H9 (cell line): ENCODE data around the gene CLOCK. TPM values are rescaled to one million over a fixed set of nuclear protein-coding genes. Genes with fewer than 3 reads are reported as not detected.
A peak's percentile ranks its signal among the peaks of the same experiment; 100 is the strongest.

Experiments used
- DNase-seq: peaks from one replicate; pipeline ENCODE4 v3.0.0-alpha.2; 2017
- H2AFZ ChIP-seq: one replicate; pipeline ENCODE4 v1.6.1; 2013; ENCODE audit warnings: mild to moderate bottlenecking, low read length, control low read depth, moderate library complexity
- H2AK5ac ChIP-seq: 2 replicates; pipeline ENCODE4 v1.6.1; 2013; ENCODE audit warnings: low read length, control low read depth, mixed read lengths; ENCODE audit not compliant: insufficient read length
- H2BK120ac ChIP-seq: one replicate; pipeline ENCODE4 v1.6.1; 2013; ENCODE audit warnings: low read depth, mild to moderate bottlenecking, low read length, control low read depth, inconsistent platforms; ENCODE audit not compliant: poor library complexity, severe bottlenecking
- H2BK12ac ChIP-seq: 2 replicates; pipeline ENCODE4 v1.6.1; 2013; ENCODE audit warnings: low read length, control low read depth, mixed read lengths, low read depth; ENCODE audit not compliant: insufficient read length
- H2BK15ac ChIP-seq: 2 replicates; pipeline ENCODE4 v1.6.1; 2013; ENCODE audit warnings: low read depth, low read length, control low read depth
- H2BK20ac ChIP-seq: one replicate; pipeline ENCODE4 v1.6.1; 2013; ENCODE audit warnings: low read depth, mild to moderate bottlenecking, low read length, control low read depth, inconsistent platforms; ENCODE audit not compliant: poor library complexity, severe bottlenecking
- H2BK5ac ChIP-seq: 2 replicates; pipeline ENCODE4 v1.6.1; 2013; ENCODE audit warnings: low read length, control low read depth, mixed read lengths; ENCODE audit not compliant: insufficient read length
- H3K14ac ChIP-seq: 2 replicates; pipeline ENCODE4 v1.6.1; 2013; ENCODE audit warnings: low read length, control low read depth; ENCODE audit not compliant: insufficient read depth
- H3K18ac ChIP-seq: 2 replicates; pipeline ENCODE4 v1.6.1; 2013; ENCODE audit warnings: low read depth, mild to moderate bottlenecking, mixed read lengths, low read length, control low read depth; ENCODE audit not compliant: insufficient read length
- H3K23ac ChIP-seq: 2 replicates; pipeline ENCODE4 v1.6.1; 2013; ENCODE audit warnings: low read length, control low read depth, mixed read lengths, low read depth; ENCODE audit not compliant: insufficient read length
- H3K23me2 ChIP-seq: 2 replicates; pipeline ENCODE4 v1.6.1; 2013; ENCODE audit warnings: low read depth, mild to moderate bottlenecking, mixed read lengths, low read length, control low read depth; ENCODE audit not compliant: insufficient read length, poor library complexity, severe bottlenecking
- H3K27ac ChIP-seq: 2 replicates; pipeline ENCODE4 v1.5.1; 2013; ENCODE audit warnings: low read length, control low read depth, mixed read lengths, low read depth; ENCODE audit not compliant: insufficient read length
- H3K27me3 ChIP-seq: 2 replicates; pipeline ENCODE4 v1.6.1; 2013; ENCODE audit warnings: low read length, control low read depth, inconsistent platforms; ENCODE audit not compliant: insufficient read depth
- H3K4ac ChIP-seq: 2 replicates; pipeline ENCODE4 v1.6.1; 2013; ENCODE audit warnings: low read depth, mild to moderate bottlenecking, control low read depth, inconsistent platforms, low read length, moderate library complexity
- H3K4me1 ChIP-seq: 2 replicates; pipeline ENCODE4 v1.6.1; 2013; ENCODE audit warnings: low read length, control low read depth, inconsistent platforms; ENCODE audit not compliant: insufficient read depth
- H3K4me2 ChIP-seq: 2 replicates; pipeline ENCODE4 v1.6.1; 2013; ENCODE audit warnings: low read length, control low read depth, mixed read lengths; ENCODE audit not compliant: insufficient read length, insufficient read depth
- H3K56ac ChIP-seq: 2 replicates; pipeline ENCODE4 v1.6.1; 2013; ENCODE audit warnings: low read depth, mild to moderate bottlenecking, mixed read lengths, low read length, control low read depth; ENCODE audit not compliant: insufficient read length
- H3K79me1 ChIP-seq: 2 replicates; pipeline ENCODE4 v1.6.1; 2013; ENCODE audit warnings: low read depth, mild to moderate bottlenecking, moderate library complexity, low read length, control low read depth, inconsistent platforms; ENCODE audit not compliant: insufficient read depth, poor library complexity, severe bottlenecking
- H3K79me2 ChIP-seq: 2 replicates; pipeline ENCODE4 v1.6.1; 2013; ENCODE audit warnings: low read length, control low read depth, inconsistent platforms; ENCODE audit not compliant: insufficient read depth
- H3K9ac ChIP-seq: 2 replicates; pipeline ENCODE4 v1.6.1; 2013; ENCODE audit warnings: low read length, control low read depth, mixed read lengths; ENCODE audit not compliant: insufficient read length; ENCODE audit errors: extremely low read depth
- H3K9me3 ChIP-seq: one replicate; pipeline ENCODE4 v1.6.1; 2013; ENCODE audit warnings: low read depth, low read length, inconsistent platforms; ENCODE audit not compliant: control insufficient read depth
- H3T11ph ChIP-seq: one replicate; pipeline ENCODE4 v1.6.1; 2013; ENCODE audit warnings: mild to moderate bottlenecking, low read length, control low read depth, inconsistent platforms
- H4K20me1 ChIP-seq: one replicate; pipeline ENCODE4 v1.6.1; 2013; ENCODE audit not compliant: control insufficient read depth, insufficient read length, insufficient read depth
- H4K5ac ChIP-seq: 2 replicates; pipeline ENCODE4 v1.6.1; 2013; ENCODE audit warnings: low read depth, mild to moderate bottlenecking, mixed read lengths, low read length, control low read depth; ENCODE audit not compliant: insufficient read length
- H4K8ac ChIP-seq: replicated peaks from 2 replicates; pipeline ENCODE4 v1.6.1; 2013; ENCODE audit warnings: low read length, control low read depth, mixed read lengths, low read depth; ENCODE audit not compliant: insufficient read length
- H4K91ac ChIP-seq: 2 replicates; pipeline ENCODE4 v1.6.1; 2013; ENCODE audit warnings: low read depth, mild to moderate bottlenecking, moderate library complexity, mixed read lengths, low read length, control low read depth; ENCODE audit not compliant: insufficient read length
- H3K27ac Mint-ChIP-seq, 3 experiments: 2 replicates in 2 of 3; 3 replicates in 1 of 3; pipeline ENCODE4 v1.8.0; 2020 to 2021; ENCODE audit warnings: mixed read lengths in 3 of 3, mild to moderate bottlenecking in 1 of 3, moderate library complexity in 1 of 3
- H3K27me3 Mint-ChIP-seq: 2 replicates; pipeline ENCODE4 v1.8.0; 2021; ENCODE audit warnings: low read depth, mild to moderate bottlenecking, moderate library complexity, mixed read lengths
- H3K36me3 Mint-ChIP-seq, 3 experiments: 2 replicates in 2 of 3; 3 replicates in 1 of 3; pipeline ENCODE4 v1.8.0; 2020 to 2021; ENCODE audit warnings: low read depth in 3 of 3, mixed read lengths in 3 of 3; ENCODE audit not compliant: insufficient read depth in 1 of 3
- H3K4me1 Mint-ChIP-seq, 2 experiments: 2 replicates each; pipeline ENCODE4 v1.8.0; 2020; ENCODE audit warnings: mixed read lengths in 2 of 2
- H3K4me3 Mint-ChIP-seq, 2 experiments: 2 replicates in 1 of 2; 3 replicates in 1 of 2; pipeline ENCODE4 v1.8.0; 2020 to 2021; ENCODE audit warnings: mild to moderate bottlenecking in 2 of 2, mixed read lengths in 2 of 2, moderate library complexity in 1 of 2
- H3K9me3 Mint-ChIP-seq, 2 experiments: 2 replicates in 1 of 2; 3 replicates in 1 of 2; pipeline ENCODE4 v1.8.0; 2020; ENCODE audit warnings: mild to moderate bottlenecking in 2 of 2, mixed read lengths in 2 of 2, moderate library complexity in 1 of 2
- CTCF ChIP-seq: fragments of 200-600 bp; sonication (generic); conservative IDR thresholded peaks from 3 replicates; pipeline ENCODE4 v1.8.0; 2021; ENCODE audit warnings: antibody characterized with exemption, mild to moderate bottlenecking
- WGBS: extraction: QIAGEN DNeasy Blood & Tissue Kit; methylation state at CpG from one replicate; pipeline ENCODE4 v1.1.7; 2013; ENCODE audit warnings: missing lambda C conversion rate, low lambda C conversion rate, mixed read lengths; ENCODE audit not compliant: insufficient read length; ENCODE audit errors: extremely low coverage; 5-methylcytosine and 5-hydroxymethylcytosine counted together
- total RNA-seq: library from RNA; stranded (reverse); gene quantifications from 2 replicates; pipeline ENCODE4 v1.2.1, GENCODE V29; 2021

CLOCK gene
- total RNA-seq, 1 experiment from 2014 or later = 16.2 TPM

- H3K4me2 ChIP-seq = no peak overlapping the region
- H3K9me3 Mint-ChIP-seq = no peaks in the 10 kb centered on the region
- no peak overlapping the region for H3K18ac ChIP-seq
- no peaks in the 10 kb centered on the region for H3K79me1 ChIP-seq
- H2AFZ ChIP-seq = no peak overlapping the region
- no peak overlapping the region for H3K14ac ChIP-seq
- H3K27me3 ChIP-seq = no peaks in the 10 kb centered on the region
- no peak overlapping the region for H2BK5ac ChIP-seq
- no peak overlapping the region for H3K4ac ChIP-seq
- H3K4me1 Mint-ChIP-seq = peaks cover 31 to 48% of the 10 kb centered on the region in 2 experiments
- no peak overlapping the region for H2BK12ac ChIP-seq
- no peak overlapping the region for H2BK120ac ChIP-seq
- TF ChIP-seq CTCF = no peak
- H4K20me1 ChIP-seq = no peaks in the 10 kb centered on the region
- H2AK5ac ChIP-seq = no peak overlapping the region
- no peak overlapping the region for H4K5ac ChIP-seq
- no peak overlapping the region for H2BK15ac ChIP-seq
- H3K36me3 Mint-ChIP-seq = peaks cover 12 to 44% (median 36%) of the 10 kb centered on the region in 3 experiments; a peak in 6 of 7 replicates
- peak overlapping the region; percentile 74 for H3K27ac ChIP-seq
- H3K4me3 Mint-ChIP-seq = peak overlapping the region in 1 of 2 experiments; percentile 54; a peak in 2 of 5 replicates
- H3K9me3 ChIP-seq = no peaks in the 10 kb centered on the region
- H3K56ac ChIP-seq = no peak overlapping the region
- no peak overlapping the region for H4K8ac ChIP-seq
- H3K79me2 ChIP-seq = no peaks in the 10 kb centered on the region
- no CpG with 5 or more reads among the region's 6 CpGs for WGBS
- H3T11ph ChIP-seq = no peak overlapping the region
- no peak overlapping the region for H3K9ac ChIP-seq
- no peaks in the 10 kb centered on the region for H3K23me2 ChIP-seq
- H3K27ac Mint-ChIP-seq = peak overlapping the region; percentile 7 to 84 (median 76); a peak in 6 of 7 replicates
- peaks cover 5% of the 10 kb centered on the region; the same call in 1 of the 2 replicates for H3K4me1 ChIP-seq
- no peak for DNase-seq
- H4K91ac ChIP-seq = no peak overlapping the region
- no peak overlapping the region for H2BK20ac ChIP-seq
- H3K23ac ChIP-seq = no peak overlapping the region
- no peaks in the 10 kb centered on the region for H3K27me3 Mint-ChIP-seq
These were observed 114.9 kb downstream of the CLOCK start for GRCh38 chr4:55431710-55432336.
